ENCODE data around the gene TTLL11. TPM values are rescaled to one million over a fixed set of nuclear protein-coding genes. Genes with fewer than 3 reads are reported as not detected.

Gene TTLL11
- total RNA-seq, 1 experiment from 2014 or later = 1.6 TPM

- in situ Hi-C loops (cut with HindIII; ENCODE audit: low pct_unique_long_range_greater_than_20kb, low sequenced_read_pairs) = no loop called here
- no peak for DNase-seq (ENCODE audit: low read depth, low spot score)
Measured at GRCh38 chr9:121917375-121918335, 175.5 kb downstream of the TTLL11 start.

- in situ Hi-C loops (cut with HindIII; ENCODE audit: low pct_unique_long_range_greater_than_20kb, low sequenced_read_pairs) = no loop called here
- DNase-seq (ENCODE audit: low read depth, low spot score) = no peak
Measured at GRCh38 chr9:121915304-121915625, 177.8 kb downstream of the TTLL11 start.

GRCh38 chr9:121914604-121915303 lies 178.4 kb downstream of the TTLL11 start:
- in situ Hi-C loops (cut with HindIII; ENCODE audit: low pct_unique_long_range_greater_than_20kb, low sequenced_read_pairs) = no loop called here
- DNase-seq (ENCODE audit: low read depth, low spot score) = no peak

- DNase-seq (ENCODE audit: low read depth, low spot score) = no peak
Measured at GRCh38 chr9:121914017-121914595, 179.0 kb downstream of the TTLL11 start.

GRCh38 chr9:121912812-121913627 lies 180.1 kb downstream of the TTLL11 start:
- in situ Hi-C loops (cut with HindIII; ENCODE audit: low pct_unique_long_range_greater_than_20kb, low sequenced_read_pairs) = no loop called here
- DNase-seq (ENCODE audit: low read depth, low spot score) = no peak

More at GRCh38 chr9:121914017-121914595, 179.0 kb downstream of the TTLL11 start:
- in situ Hi-C loops (cut with HindIII; ENCODE audit: low pct_unique_long_range_greater_than_20kb, low sequenced_read_pairs) = no loop called here

- no peak for DNase-seq (ENCODE audit: low read depth, low spot score)
- in situ Hi-C loops (cut with HindIII; ENCODE audit: low pct_unique_long_range_greater_than_20kb, low sequenced_read_pairs) = no loop called here
Measured at GRCh38 chr9:121910491-121911040, 182.5 kb downstream of the TTLL11 start.

GRCh38 chr9:121909111-121909510 lies 184.0 kb downstream of the TTLL11 start:
- in situ Hi-C loops (cut with HindIII; ENCODE audit: low pct_unique_long_range_greater_than_20kb, low sequenced_read_pairs) = no loop called here
- no peak for DNase-seq (ENCODE audit: low read depth, low spot score)

- in situ Hi-C loops (cut with HindIII; ENCODE audit: low pct_unique_long_range_greater_than_20kb, low sequenced_read_pairs) = no loop called here
- peak; percentile 35 for DNase-seq (ENCODE audit: low read depth, low spot score)
Measured at GRCh38 chr9:121906074-121906870, 186.8 kb downstream of the TTLL11 start.

GRCh38 chr9:121902461-121903135 lies 190.5 kb downstream of the TTLL11 start:
- peak; percentile 20 for DNase-seq (ENCODE audit: low read depth, low spot score)
- in situ Hi-C loops (cut with HindIII; ENCODE audit: low pct_unique_long_range_greater_than_20kb, low sequenced_read_pairs) = no loop called here

GRCh38 chr9:121901616-121902015 lies 191.5 kb downstream of the TTLL11 start:
- in situ Hi-C loops (cut with HindIII; ENCODE audit: low pct_unique_long_range_greater_than_20kb, low sequenced_read_pairs) = no loop called here
- DNase-seq (ENCODE audit: low read depth, low spot score) = no peak

- DNase-seq (ENCODE audit: low read depth, low spot score) = no peak
- in situ Hi-C loops (cut with HindIII; ENCODE audit: low pct_unique_long_range_greater_than_20kb, low sequenced_read_pairs) = no loop called here
Measured at GRCh38 chr9:121900163-121900562, 192.9 kb downstream of the TTLL11 start.

- in situ Hi-C loops (cut with HindIII; ENCODE audit: low pct_unique_long_range_greater_than_20kb, low sequenced_read_pairs) = no loop called here
- DNase-seq (ENCODE audit: low read depth, low spot score) = no peak
Measured at GRCh38 chr9:121898856-121899255, 194.3 kb downstream of the TTLL11 start.

GRCh38 chr9:121897140-121897539 lies 196.0 kb downstream of the TTLL11 start:
- no peak for DNase-seq (ENCODE audit: low read depth, low spot score)
- in situ Hi-C loops (cut with HindIII; ENCODE audit: low pct_unique_long_range_greater_than_20kb, low sequenced_read_pairs) = no loop called here

GRCh38 chr9:121896545-121896943 lies 196.6 kb downstream of the TTLL11 start:
- in situ Hi-C loops (cut with HindIII; ENCODE audit: low pct_unique_long_range_greater_than_20kb, low sequenced_read_pairs) = no loop called here

GRCh38 chr9:121895818-121896544 lies 197.1 kb downstream of the TTLL11 start:
- DNase-seq (ENCODE audit: low read depth, low spot score) = peak; percentile 25
- in situ Hi-C loops (cut with HindIII; ENCODE audit: low pct_unique_long_range_greater_than_20kb, low sequenced_read_pairs) = no loop called here

More at GRCh38 chr9:121896545-121896943, 196.6 kb downstream of the TTLL11 start:
- no peak for DNase-seq (ENCODE audit: low read depth, low spot score)

- in situ Hi-C loops (cut with HindIII; ENCODE audit: low pct_unique_long_range_greater_than_20kb, low sequenced_read_pairs) = no loop called here
- no peak for DNase-seq (ENCODE audit: low read depth, low spot score)
Measured at GRCh38 chr9:121895358-121895757, 197.8 kb downstream of the TTLL11 start.
